T-helper 1 cell treated with Interleukin-12 subunit alpha and Interleukin-12 subunit beta and Interleukin-4 antibody, amounts not matched to agents 30 ng/mL and 1 ng/mL, for 36 hours (primary cell): Measurements from ENCODE around the gene UPK3BL1. TPM values are rescaled to one million over a fixed set of nuclear protein-coding genes. Genes with fewer than 3 reads are reported as not detected.

Source experiments
- total RNA-seq: library from RNA; stranded (reverse); gene quantifications from 2 replicates; pipeline ENCODE4 v1.2.3, GENCODE V29; 2022

UPK3BL1 gene
- total RNA-seq, 1 donor from 2014 or later: 19.1 TPM

Other genes with a start within 250 kb of the UPK3BL1 start
- 27.1 and 27.4 TPM in 2 replicates for gene PRKRIP1, start 246.4 kb downstream of the UPK3BL1 start, total RNA-seq
- gene ORAI2, start 209.2 kb downstream of the UPK3BL1 start, total RNA-seq: 82.5 and 84.9 TPM in 2 replicates
- gene ALKBH4, start 177.9 kb downstream of the UPK3BL1 start, total RNA-seq: 10.3 and 11.4 TPM in 2 replicates
- gene LRWD1, start 177.8 kb downstream of the UPK3BL1 start, total RNA-seq: 27.3 and 30.7 TPM in 2 replicates
- gene POLR2J, start 163.9 kb downstream of the UPK3BL1 start, total RNA-seq: 46.6 and 47.9 TPM in 2 replicates
- gene RASA4B, start 125.0 kb downstream of the UPK3BL1 start, total RNA-seq: 11.3 and 16.1 TPM in 2 replicates
- 25.7 and 29.3 TPM in 2 replicates for gene UPK3BL2, start 99.1 kb downstream of the UPK3BL1 start, total RNA-seq
- gene SPDYE2, start 91.6 kb downstream of the UPK3BL1 start, total RNA-seq: 0.12 TPM in 1 of 2 replicates, not detected in the other
- gene POLR2J3, start 70.2 kb downstream of the UPK3BL1 start, total RNA-seq: 63.1 and 67.8 TPM in 2 replicates
- 35.6 and 35.7 TPM in 2 replicates for gene RASA4, start 26.0 kb downstream of the UPK3BL1 start, total RNA-seq
- gene SPDYE2B, start 7.5 kb upstream of the UPK3BL1 start, total RNA-seq: not detected in 2 replicates
- gene POLR2J2, start 28.9 kb upstream of the UPK3BL1 start, total RNA-seq: 20.3 and 20.4 TPM in 2 replicates
- gene FAM185A, start 106.2 kb upstream of the UPK3BL1 start, total RNA-seq: 6.7 and 7.0 TPM in 2 replicates